A549 (cell line): Measurements from ENCODE around the gene UACA. TPM values are rescaled to one million over a fixed set of nuclear protein-coding genes. Genes with fewer than 3 reads are reported as not detected.
"Not testable (repeated sequence)": the region's sequence is repeated elsewhere in the genome, so short reads cannot be mapped to it uniquely, and the experiment has no call there.

ENCODE experiments used
- ATAC-seq, 2 experiments: fragments of 200-7000 bp in 1 of 2; fragments of >200 bp in 1 of 2; cut with Nextera tagmentation in 1 of 2; cut with Tn5 transposase in 1 of 2; 3 replicates each; pipeline versions ENCODE4 v1.8.0 to v1.9.1; 2018 to 2020; ENCODE audit warnings: mild to moderate bottlenecking in 1 of 2, moderate library complexity in 1 of 2
- CTCF ChIA-PET: fragments of 300-600 bp; sonication (Branson Sonifier 250); formaldehyde crosslinking; extraction: SDS; loops from one replicate; lab custom pipeline; 2021; ENCODE audit warnings: antibody characterized with exemption, inconsistent platforms; lab: Yijun Ruan, JAX
- POLR2A ChIA-PET: fragments of 350-600 bp; formaldehyde crosslinking; extraction: SDS; loops from one replicate; lab custom pipeline; 2021; ENCODE audit warnings: antibody characterized with exemption, inconsistent platforms; lab: Yijun Ruan, JAX
- DNase-seq, 2 experiments: peaks; one replicate each; pipeline versions ENCODE4 v3.0.0 to v3.0.0-alpha.2; 2011 to 2016; ENCODE audit warnings: low read depth in 1 of 2, low spot score in 1 of 2
- FAIRE-seq: peaks from 2 replicates; lab custom pipeline; 2011; peaks lifted over from hg19 to GRCh38; lab: Jason Lieb, UNC
- H3K27ac ChIP-seq, 2 experiments: fragments of >200 bp; sonication (Bioruptor Twin); formaldehyde crosslinking; 3 replicates each; pipeline ENCODE4 v1.5.1; 2016 to 2017
- H3K4me1 ChIP-seq: fragments of >200 bp; sonication (Bioruptor Twin); formaldehyde crosslinking; 3 replicates; pipeline ENCODE4 v1.6.1; 2016
- H3K4me2 ChIP-seq: fragments of >200 bp; sonication (Bioruptor Twin); formaldehyde crosslinking; 3 replicates; pipeline ENCODE4 v1.6.1; 2016
- H3K4me3 ChIP-seq: fragments of >200 bp; sonication (Bioruptor Twin); formaldehyde crosslinking; 3 replicates; pipeline ENCODE4 v1.5.1; 2016
- H3K9me3 ChIP-seq: fragments of >200 bp; sonication (Bioruptor Twin); formaldehyde crosslinking; 3 replicates; pipeline ENCODE4 v1.6.1; 2016
- ATOH8 ChIP-seq: fragments of 250-450 bp; sonication (Bioruptor Pico); IDR thresholded peaks from 2 replicates; pipeline ENCODE4 v1.5.0; 2020; ENCODE audit warnings: low read depth, mild to moderate bottlenecking, moderate library complexity
- BCL3 ChIP-seq: fragments of >200 bp; sonication (Bioruptor Twin); formaldehyde crosslinking; IDR thresholded peaks from 3 replicates; pipeline ENCODE4 v1.6.1; 2016
- EP300 ChIP-seq, 2 experiments: fragments of >200 bp; sonication (Bioruptor Twin); formaldehyde crosslinking; IDR thresholded peaks; 2 replicates in 1 of 2; 3 replicates in 1 of 2; pipeline ENCODE4 v1.6.1; 2016 to 2017
- HMGXB4 ChIP-seq: fragments of 250-450 bp; sonication (Bioruptor Pico); IDR thresholded peaks from 2 replicates; pipeline ENCODE4 v1.5.0; 2021; ENCODE audit warnings: mild to moderate bottlenecking, moderate library complexity, borderline replicate concordance
- HOXB13 ChIP-seq: fragments of 250-450 bp; sonication (Bioruptor Pico); IDR thresholded peaks from 2 replicates; pipeline ENCODE4 v1.5.0; 2020; ENCODE audit warnings: low read depth, mild to moderate bottlenecking, moderate library complexity
- JUNB ChIP-seq: fragments of >200 bp; sonication (Bioruptor Twin); formaldehyde crosslinking; IDR thresholded peaks from 2 replicates; pipeline ENCODE4 v1.6.1; 2016
- KDM5A ChIP-seq: fragments of 200-600 bp; sonication (generic); IDR thresholded peaks from 2 replicates; pipeline ENCODE4 v1.6.1; 2016; ENCODE audit warnings: antibody characterized with exemption, mild to moderate bottlenecking
- ZSCAN20 ChIP-seq: fragments of 250-450 bp; sonication (Bioruptor Pico); IDR thresholded peaks from 2 replicates; pipeline ENCODE4 v1.8.0; 2022; ENCODE audit warnings: mild to moderate bottlenecking, moderate library complexity
- WGBS: methylation state at CpG from one replicate; pipeline ENCODE4 v1.1.6; 2017; ENCODE audit errors: missing lambda C conversion rate; 5-methylcytosine and 5-hydroxymethylcytosine counted together
- polyA plus RNA-seq, 4 experiments: library from polyadenylated mRNA; depleted of rRNA in 3 of 4; stranded (reverse); fragments of >200 nt; fragmentation: RNase III in 1 of 4; extraction: RNeasy Plus Mini Kit Qiagen cat#74134 plus additional on column Dnase treatment in 1 of 4; gene quantifications; 2 replicates in 3 of 4; 3 replicates in 1 of 4; pipeline ENCODE4 v1.2.3, GENCODE V29; 2011 to 2017
- TF ChIP-seq, protein P1 (sequence below): fragments of 450-650 bp; IDR thresholded peaks from 2 replicates; pipeline ENCODE4 v1.6.1; 2014; ENCODE audit warnings: antibody characterized with exemption
- TF ChIP-seq, protein P2 (sequence below): fragments of 200-600 bp; sonication (generic); IDR thresholded peaks from 2 replicates; pipeline ENCODE4 v1.6.1; 2016; ENCODE audit warnings: antibody characterized with exemption, mild to moderate bottlenecking, moderate library complexity

UACA gene
- polyA plus RNA-seq, 2 of the 4 experiments (the other 2 are of a cell fraction): 31.9 to 80.4 TPM

- Histone ChIP-seq H3K27ac (no peak overlapping the region), H3K4me3 (no peak overlapping the region), H3K9me3 (no peaks in the 10 kb centered on the region), H3K4me2 (no peak overlapping the region)
- POLR2A ChIA-PET: interaction anchor here (0.7 to 1.3 kb wide), 3 partner anchors 13 to 61 kb away, joined by 3 to 8 read pairs (median 6); partner anchors contain the start of gene UACA
- no peak for DNase-seq
- TF ChIP-seq ZSCAN20 (CRISPR knock-in tag) (no peak), ATOH8 (CRISPR knock-in tag) (no peak), HOXB13 (no peak), EP300 (IDR thresholded peaks at IDR 0.05) (no peak), KDM5A (no peak)
- TF ChIP-seq, all 56 proteins: peak for 0
- no peak for ATAC-seq
- WGBS: 90% methylated on average over 8 of the region's 8 CpGs
- FAIRE-seq: no peak
- CTCF ChIA-PET: interaction anchor here (0.9 to 4.8 kb wide), 8 partner anchors 24 to 124 kb away, joined by 3 to 42 read pairs (median 4); no protein-coding TSS in a partner anchor
- peaks cover 25% of the 10 kb centered on the region for H3K4me1 ChIP-seq
These were observed 13.0 kb downstream of the UACA start for GRCh38 chr15:70750203-70750869.

GRCh38 chr15:70748281-70748747 lies 15.0 kb downstream of the UACA start:
- ATAC-seq (peak; percentile 34 to 56; a peak in 4 of 6 replicates), FAIRE-seq (no peak), DNase-seq (no peak)
- H3K27ac ChIP-seq: peak overlapping the region in 1 of 2 experiments; percentile 30; a peak in 1 of 6 replicates
- H3K4me3 ChIP-seq: no peak overlapping the region
- CTCF ChIA-PET: interaction anchor here (0.5 to 3.2 kb wide), 6 partner anchors 23 to 163 kb away, joined by 3 to 23 read pairs (median 4); no protein-coding TSS in a partner anchor
- WGBS: 58% methylated on average over 3 of the region's 3 CpGs
- peaks cover 34% of the 10 kb centered on the region for H3K4me1 ChIP-seq
- no peaks in the 10 kb centered on the region for H3K9me3 ChIP-seq
- TF ChIP-seq BCL3: no peak
- TF ChIP-seq, protein P1, sequence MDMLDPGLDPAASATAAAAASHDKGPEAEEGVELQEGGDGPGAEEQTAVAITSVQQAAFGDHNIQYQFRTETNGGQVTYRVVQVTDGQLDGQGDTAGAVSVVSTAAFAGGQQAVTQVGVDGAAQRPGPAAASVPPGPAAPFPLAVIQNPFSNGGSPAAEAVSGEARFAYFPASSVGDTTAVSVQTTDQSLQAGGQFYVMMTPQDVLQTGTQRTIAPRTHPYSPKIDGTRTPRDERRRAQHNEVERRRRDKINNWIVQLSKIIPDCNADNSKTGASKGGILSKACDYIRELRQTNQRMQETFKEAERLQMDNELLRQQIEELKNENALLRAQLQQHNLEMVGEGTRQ: peak; percentile 12; the same call in 1 of the 2 replicates
- TF ChIP-seq, all 56 proteins: peak for 1
- peak overlapping the region; percentile 2; the same call in 1 of the 3 replicates for H3K4me2 ChIP-seq
- POLR2A ChIA-PET: interaction anchor here (0.5 kb wide), 1 partner anchor 995 kb away, joined by 5 read pairs; no protein-coding TSS in a partner anchor

GRCh38 chr15:70746598-70746997 lies 16.8 kb downstream of the UACA start:
- CTCF ChIA-PET: interaction anchor here (0.7 to 2.7 kb wide), 6 partner anchors 11 to 178 kb away, joined by 3 to 23 read pairs (median 4); no protein-coding TSS in a partner anchor
- ATAC-seq, FAIRE-seq, H3K4me2 ChIP-seq, POLR2A ChIA-PET, DNase-seq, H3K9me3 ChIP-seq, H3K27ac ChIP-seq, H3K4me3 ChIP-seq: not testable (repeated sequence)
- H3K4me1 ChIP-seq: peaks cover 37% of the 10 kb centered on the region

DNA sequence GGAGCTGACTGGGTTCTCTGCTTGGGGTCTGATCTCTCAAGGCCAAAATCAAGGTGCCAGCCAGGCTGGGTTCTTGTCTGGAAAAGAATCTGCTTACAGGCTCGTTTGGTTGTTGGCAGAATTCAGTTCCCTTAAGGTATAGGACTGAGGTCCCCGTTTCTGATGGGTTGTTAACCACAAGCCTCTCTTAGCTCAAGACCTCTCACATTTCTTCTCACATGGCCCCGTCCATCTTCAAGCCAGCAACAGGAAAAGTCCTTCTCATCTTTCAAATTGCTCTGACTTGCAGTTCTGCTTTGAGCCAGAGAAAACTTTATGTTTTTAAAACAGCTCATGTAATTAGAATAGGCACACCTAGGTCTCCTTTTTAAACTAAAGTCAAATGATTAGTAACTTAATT lies 20.4 kb downstream of the UACA start:
- peak overlapping the region; percentile 75 for H3K4me2 ChIP-seq
- ATAC-seq: peak; percentile 50 to 56; a peak in 3 of 6 replicates
- POLR2A ChIA-PET: interaction anchor here (0.9 to 1.1 kb wide), 2 partner anchors 21 to 53 kb away, joined by 4 read pairs; partner anchors contain the start of gene UACA

More for the DNA sequence above, 20.4 kb downstream of the UACA start:
- Histone ChIP-seq H3K9me3 (no peaks in the 10 kb centered on the region), H3K4me3 (peak overlapping the region; percentile 38; the same call in 2 of the 3 replicates), H3K27ac (peak overlapping the region; percentile 50 to 80), H3K4me1 (peaks cover 40% of the 10 kb centered on the region)
- WGBS: 31% methylated on average over 3 of the region's 3 CpGs
- TF ChIP-seq, protein P2, sequence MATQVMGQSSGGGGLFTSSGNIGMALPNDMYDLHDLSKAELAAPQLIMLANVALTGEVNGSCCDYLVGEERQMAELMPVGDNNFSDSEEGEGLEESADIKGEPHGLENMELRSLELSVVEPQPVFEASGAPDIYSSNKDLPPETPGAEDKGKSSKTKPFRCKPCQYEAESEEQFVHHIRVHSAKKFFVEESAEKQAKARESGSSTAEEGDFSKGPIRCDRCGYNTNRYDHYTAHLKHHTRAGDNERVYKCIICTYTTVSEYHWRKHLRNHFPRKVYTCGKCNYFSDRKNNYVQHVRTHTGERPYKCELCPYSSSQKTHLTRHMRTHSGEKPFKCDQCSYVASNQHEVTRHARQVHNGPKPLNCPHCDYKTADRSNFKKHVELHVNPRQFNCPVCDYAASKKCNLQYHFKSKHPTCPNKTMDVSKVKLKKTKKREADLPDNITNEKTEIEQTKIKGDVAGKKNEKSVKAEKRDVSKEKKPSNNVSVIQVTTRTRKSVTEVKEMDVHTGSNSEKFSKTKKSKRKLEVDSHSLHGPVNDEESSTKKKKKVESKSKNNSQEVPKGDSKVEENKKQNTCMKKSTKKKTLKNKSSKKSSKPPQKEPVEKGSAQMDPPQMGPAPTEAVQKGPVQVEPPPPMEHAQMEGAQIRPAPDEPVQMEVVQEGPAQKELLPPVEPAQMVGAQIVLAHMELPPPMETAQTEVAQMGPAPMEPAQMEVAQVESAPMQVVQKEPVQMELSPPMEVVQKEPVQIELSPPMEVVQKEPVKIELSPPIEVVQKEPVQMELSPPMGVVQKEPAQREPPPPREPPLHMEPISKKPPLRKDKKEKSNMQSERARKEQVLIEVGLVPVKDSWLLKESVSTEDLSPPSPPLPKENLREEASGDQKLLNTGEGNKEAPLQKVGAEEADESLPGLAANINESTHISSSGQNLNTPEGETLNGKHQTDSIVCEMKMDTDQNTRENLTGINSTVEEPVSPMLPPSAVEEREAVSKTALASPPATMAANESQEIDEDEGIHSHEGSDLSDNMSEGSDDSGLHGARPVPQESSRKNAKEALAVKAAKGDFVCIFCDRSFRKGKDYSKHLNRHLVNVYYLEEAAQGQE: no peak
- TF ChIP-seq JUNB: no peak
- TF ChIP-seq EP300 (IDR thresholded peaks at IDR 0.05): no peak
- no peak for TF ChIP-seq BCL3
- TF ChIP-seq HMGXB4 (CRISPR knock-in tag): no peak
- DNase-seq: peak in 1 of 2 experiments; percentile 31
- CTCF ChIA-PET: interaction anchor here (0.7 to 3.6 kb wide), 7 partner anchors 12 to 772 kb away, joined by 3 to 29 read pairs (median 7); no protein-coding TSS in a partner anchor
- FAIRE-seq: no peak
